ENCODE results near the gene CLRN1.
A peak's percentile ranks its signal among the peaks of the same experiment; 100 is the strongest.

Gene CLRN1

DNA sequence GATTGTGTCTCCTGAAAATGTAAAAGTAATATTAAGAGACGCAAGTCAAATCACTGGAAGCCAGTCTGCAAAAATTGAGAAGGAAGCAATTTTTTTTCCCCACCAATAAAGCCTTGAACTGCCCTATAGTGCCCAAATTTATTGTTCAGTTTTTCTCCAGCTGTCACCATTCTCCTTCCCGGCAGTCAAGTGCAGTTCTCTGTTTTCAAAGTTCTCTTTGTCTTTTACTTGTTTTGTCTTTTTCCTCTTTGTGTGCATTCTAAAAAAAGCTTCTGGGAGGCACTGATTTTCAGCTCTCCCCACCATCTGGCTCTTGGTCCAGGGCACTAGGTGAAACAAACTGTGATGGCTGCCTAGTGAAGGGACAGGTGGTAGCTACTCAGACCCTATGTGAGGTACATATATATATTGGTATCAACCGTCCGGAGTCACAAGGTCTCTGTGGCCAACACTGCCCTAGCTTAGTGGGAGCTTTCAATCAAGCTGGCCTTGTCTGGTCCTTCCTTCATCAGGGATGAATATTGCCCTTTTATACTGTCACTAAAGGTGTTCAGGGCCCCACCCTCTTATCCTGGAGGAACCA lies 6.1 kb upstream of the CLRN1 start:
- no peak for DNase-seq (ENCODE audit: extremely low read depth in 1 of 2, low read depth in 1 of 2)

DNA sequence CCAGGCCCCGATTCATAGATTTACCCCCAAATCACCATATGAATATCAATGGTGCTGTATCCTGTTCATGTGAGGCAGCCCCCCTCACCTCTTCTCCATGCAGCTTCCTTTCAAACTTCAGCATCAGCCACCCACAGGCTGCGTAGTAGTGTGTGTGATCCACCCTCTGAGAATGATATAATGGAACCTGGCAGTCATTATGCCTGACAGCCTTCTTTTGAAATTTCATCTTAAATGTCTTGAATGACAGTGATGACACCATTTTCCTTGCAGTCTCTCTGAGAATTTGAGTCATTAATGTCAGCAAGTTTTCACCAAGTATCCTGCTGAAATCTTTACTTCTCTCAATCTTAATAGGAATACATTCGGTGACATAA lies 3.5 kb upstream of the CLRN1 start:
- DNase-seq (ENCODE audit: extremely low read depth in 1 of 2, low read depth in 1 of 2), result peak in 1 of 2 donors; percentile 25

DNA sequence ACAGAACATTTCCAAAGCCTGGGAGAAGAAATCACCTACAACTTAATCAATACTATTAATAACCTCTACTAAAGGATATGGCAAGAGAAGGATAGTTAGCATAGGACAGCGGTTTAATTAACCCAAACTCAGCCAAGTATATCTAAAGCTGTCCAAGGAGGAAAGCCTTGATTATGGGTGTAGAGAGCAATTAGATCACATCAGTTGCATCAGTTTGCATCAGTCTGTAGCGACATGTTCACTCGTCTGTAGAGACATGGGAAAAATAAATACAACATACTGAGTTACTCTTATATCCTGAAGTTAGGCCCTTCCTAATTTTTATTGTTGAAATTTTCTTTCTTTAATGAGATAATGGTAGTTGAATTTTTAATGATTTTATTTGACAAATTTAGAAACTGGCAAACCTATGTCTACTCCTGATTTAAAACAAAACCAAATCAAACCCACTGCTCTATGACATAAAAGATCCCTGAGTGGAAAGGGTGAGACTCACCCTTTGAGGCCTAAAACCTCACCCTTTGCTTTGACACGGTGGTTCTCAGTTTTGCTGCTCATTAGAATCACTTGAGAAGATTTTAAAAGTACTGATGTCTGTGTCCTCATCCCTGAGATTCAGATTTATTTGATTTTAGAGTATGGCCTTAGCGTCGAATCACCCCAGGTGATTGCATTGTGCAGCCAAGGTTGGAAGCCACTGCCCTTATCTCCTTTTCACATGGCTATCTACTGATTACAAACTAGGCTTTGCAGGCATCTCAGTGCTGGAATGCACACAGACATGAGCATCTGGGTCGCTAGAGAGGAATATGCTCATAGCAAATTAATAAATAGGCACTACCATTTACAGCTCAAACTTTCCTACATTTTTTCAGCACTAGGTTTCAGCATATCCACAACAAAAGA lies 2.8 kb upstream of the CLRN1 start:
- no peak for DNase-seq (ENCODE audit: extremely low read depth in 1 of 2, low read depth in 1 of 2)

DNA sequence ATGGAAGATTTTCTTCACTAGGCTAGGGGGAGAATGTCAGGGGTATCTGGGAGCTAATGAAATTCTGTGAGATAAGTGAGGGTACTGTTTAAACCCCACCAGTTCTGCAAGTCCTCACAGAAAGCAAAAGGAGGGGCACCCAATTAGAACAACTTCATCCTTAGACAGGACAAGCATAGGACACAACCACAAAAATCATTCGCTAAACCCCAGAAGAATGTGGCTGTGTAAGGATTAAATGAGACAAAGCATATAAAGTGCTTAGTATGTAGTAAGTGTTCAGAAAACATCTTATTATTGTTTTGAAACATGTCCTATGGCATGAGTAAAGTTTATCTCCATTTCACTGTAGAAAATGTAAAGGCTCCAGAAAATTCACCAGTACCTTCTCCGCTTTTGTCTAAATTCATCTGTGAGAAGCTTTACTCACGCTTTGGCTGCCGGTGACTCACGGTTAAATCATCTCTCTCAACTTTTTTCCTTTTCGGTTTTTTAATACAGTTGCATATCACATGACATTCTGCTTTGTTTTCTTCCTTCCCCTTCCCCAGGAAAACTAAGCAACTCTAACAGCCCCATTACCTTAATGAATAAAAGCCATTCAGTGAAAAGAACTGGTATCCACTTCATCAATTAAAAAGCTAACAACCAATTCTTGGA lies 1.7 kb downstream of the CLRN1 start:
- no peak for DNase-seq (ENCODE audit: extremely low read depth in 1 of 2, low read depth in 1 of 2)

DNA sequence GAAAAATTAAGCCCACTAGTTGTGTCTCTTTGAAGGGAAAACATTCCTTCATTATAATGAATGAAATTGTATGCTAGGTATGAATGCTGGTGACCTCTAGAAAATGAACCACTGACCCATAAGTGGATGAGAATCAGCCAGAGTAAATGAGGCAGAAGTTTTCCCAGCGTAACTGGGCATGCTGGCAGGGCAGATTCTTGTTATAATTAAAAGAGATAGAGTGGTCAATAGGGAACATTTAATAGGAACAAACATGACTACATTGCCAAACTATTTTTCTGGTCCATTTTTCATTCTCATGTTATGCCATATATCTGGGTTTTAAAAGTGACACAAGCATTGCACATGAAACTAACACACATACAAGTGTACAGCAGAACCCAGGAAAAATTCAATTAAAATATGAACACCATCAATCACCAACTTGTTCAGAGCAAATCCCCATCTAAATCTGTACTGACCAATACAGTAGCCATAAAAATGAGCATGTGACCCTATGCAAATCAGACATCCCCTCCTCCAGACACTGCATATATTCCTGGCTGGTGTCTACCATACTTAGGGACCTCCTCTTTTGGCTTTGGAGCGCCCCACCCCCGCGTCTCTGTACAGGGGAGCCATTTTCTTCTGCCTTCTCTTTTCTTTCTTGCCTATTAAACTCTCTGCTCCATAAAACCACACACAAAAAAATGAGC lies 4.0 kb downstream of the CLRN1 start:
- DNase-seq (ENCODE audit: extremely low read depth in 1 of 2, low read depth in 1 of 2), result no peak

DNA sequence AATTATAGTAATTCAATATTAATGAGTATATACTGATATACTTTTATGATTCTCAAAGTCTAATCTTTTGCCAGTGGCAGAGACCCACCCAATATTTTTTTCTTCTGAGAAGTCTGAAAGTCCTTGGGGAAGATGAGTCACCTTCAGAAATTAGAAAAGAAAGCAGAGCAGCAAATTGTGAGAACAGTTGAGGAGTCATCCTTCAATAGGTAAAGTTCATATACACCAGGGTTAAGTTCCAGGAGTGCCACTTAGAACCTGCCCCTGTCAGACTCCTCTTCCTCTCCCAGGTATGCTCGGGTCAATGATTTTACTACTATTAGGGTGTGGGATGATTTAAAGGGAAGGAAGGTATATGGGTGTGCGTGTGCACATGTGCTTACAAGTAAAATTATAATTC lies 7.1 kb downstream of the CLRN1 start:
- DNase-seq (ENCODE audit: extremely low read depth in 1 of 2, low read depth in 1 of 2), result no peak

DNA sequence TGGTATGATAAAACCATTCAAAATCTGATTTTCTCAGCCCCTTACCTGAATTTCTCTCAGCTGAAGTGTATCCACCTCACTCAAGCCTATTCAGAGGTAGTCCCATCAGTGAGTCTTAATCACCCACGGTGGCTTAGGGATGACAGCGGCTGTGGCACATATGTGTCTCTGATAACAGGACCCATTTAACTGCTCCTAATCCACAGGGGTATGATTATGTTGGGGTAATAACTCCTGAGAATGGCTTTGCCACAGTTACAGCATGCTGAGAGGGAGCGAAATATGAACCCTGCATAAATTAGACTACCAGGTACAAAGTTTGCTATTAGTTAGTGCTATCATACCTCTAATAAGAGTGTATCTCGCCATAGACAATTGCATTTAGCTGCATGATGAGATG lies 10.6 kb downstream of the CLRN1 start:
- DNase-seq (ENCODE audit: extremely low read depth in 1 of 2, low read depth in 1 of 2), result no peak

DNA sequence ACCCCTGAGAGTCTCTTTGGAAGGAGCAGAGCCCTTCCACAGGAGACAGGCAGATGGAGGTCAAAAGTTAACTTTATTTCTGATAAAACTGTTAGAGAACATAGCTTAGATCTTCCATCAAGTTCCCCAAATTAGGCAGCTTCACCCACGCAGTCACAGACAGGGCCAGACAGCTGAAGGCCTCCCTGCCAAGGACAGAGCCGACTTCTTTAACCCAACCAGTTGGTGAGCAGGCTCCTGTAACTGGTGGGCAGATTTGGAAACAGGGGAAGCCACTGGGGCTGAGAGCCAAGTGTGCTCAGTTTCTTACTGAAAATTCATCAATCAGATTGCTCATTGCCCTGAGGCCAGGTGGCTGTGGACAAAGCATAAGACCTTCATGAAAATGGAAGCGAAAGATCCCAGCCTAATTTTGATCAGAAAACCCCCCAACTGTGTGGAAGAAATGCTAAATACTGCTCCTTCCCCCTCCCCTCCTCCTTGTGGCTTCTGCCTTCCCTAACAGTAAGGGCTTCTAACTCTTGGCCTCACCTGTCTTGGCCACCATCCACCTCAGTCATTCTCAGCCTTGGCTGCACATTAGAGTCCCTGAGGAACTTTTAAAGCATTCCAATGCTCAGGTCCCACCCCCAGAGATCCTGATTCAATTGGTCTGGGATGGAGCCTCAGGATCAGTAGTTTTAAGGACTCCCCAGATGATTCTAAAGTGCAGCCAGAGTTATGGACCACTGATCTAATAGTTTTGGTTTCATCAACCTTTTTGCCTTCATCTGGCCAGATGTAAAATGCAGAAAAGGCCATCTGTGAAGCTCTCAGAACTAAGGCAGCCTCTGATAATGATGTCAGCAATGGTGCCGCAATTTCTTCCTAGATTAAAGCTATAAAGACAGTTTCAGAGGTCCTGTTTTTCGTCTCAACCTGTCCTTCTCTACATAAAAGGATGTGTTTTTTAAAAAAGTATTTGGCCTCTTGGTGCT lies 11.5 kb downstream of the CLRN1 start:
- DNase-seq (ENCODE audit: extremely low read depth in 1 of 2, low read depth in 1 of 2), result no peak

DNA sequence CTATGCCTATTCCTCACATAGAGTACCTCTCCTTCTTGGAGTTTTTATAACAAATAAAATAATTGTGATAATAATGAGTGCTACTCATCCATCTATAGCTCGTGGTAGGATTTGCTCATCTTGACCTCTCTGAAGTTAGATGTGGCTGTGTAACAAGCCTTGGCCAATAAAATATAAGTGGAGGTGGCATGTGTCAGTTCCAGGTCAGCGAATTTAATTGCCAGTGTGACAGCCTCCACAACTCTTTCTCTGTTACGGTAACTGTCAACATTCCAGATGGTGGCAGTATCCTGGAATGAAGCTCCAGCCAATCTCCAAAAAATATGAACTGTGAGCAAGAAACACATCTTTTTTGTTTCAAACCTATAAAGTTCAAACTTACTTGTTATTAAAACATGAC lies 13.8 kb downstream of the CLRN1 start:
- no peak for DNase-seq (ENCODE audit: extremely low read depth in 1 of 2, low read depth in 1 of 2)

DNA sequence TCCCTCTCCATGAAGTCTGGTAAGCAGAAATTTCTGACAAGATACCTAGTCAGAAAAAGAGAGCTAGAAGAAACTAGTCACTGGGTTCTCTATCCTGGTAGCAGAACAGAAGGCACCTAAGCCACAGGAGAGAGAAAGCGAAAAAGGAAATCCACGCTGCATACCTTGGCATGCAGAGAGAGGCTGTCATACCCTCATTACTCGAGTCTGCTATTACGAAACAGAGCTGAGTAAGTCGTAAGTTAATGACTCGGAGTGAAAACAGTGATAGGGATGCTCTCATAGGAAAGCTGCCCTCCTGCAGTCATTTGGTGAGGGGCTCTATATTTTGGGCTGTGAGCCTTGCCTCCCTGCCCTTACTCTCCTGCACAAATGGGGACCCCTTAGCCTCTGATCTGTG lies 16.2 kb downstream of the CLRN1 start:
- DNase-seq (ENCODE audit: extremely low read depth in 1 of 2, low read depth in 1 of 2), result no peak

DNA sequence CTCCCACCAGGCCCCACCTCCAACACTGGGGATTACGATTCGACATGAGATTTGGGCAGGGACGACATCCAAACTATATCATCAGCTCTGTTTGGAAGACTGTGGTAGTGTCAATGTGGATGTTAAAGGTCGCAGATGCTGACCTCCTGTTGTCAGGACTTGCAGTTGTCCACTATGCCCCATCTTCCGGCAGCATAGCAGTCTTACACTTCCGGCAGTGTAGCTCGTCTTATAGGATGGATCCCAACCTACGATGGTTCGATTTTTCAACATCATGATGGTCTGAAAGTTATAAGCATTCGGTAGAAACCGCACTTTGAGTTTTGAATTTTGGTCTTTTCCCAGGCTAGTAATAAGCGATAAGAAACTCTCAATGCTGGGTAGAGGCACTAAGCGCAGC lies 20.6 kb downstream of the CLRN1 start:
- DNase-seq (ENCODE audit: extremely low read depth in 1 of 2, low read depth in 1 of 2), result no peak

DNA sequence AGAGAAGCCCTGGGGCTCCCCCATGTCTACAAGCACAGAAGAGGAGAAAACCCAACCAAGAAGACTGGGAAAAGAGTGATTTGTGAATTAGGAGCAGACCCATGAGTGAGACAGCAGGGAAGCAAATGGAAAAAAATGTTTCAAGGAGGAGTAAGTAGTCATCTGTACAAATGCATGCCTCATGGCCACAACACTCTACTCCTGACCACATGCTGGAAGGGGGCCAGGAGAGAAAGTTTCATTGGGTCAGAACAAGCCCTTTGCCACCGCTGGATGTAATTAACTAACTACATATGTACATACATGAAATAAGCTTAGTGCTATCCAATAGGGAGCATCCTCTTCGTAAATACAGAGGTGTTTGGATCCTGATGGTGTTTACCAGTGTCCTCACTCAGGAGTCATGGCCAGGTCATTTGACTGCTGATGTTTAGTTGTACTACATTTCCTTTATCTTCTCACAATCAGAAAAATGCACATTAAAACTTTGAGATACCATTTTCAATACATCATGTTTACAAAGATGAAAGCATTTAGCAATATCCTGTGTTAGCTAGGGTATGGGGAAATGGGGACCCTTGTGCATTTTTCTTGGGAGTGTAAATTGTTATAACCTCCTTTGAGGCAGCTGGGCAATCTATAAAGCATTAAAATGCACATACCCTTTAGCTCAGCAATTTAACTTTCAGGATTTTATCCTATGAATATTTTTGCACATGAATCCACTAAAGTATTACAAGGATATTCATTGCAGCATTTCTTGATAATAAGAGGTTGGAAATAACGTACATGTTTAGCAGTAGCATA lies 27.1 kb downstream of the CLRN1 start:
- no peak for DNase-seq (ENCODE audit: extremely low read depth in 1 of 2, low read depth in 1 of 2)

DNA sequence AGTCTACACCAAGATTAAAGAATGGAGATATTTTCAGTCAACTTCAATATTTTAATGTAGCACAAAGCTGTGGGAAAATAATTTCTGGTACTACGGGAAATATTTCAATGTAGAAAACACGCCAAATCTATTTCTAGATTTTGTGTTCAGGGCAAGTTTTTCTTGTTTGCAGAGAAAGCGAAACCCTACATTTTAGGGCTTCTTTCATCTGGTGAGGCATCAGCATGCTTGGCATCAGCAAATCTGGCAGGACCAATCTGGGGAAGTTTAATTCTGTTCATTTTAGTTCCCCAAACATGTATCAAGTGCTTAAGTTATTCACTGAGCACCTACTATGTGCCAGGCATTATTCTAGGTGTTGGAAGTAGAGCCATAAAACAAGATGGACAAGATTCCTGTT lies 30.3 kb downstream of the CLRN1 start:
- no peak for DNase-seq (ENCODE audit: extremely low read depth in 1 of 2, low read depth in 1 of 2)

DNA sequence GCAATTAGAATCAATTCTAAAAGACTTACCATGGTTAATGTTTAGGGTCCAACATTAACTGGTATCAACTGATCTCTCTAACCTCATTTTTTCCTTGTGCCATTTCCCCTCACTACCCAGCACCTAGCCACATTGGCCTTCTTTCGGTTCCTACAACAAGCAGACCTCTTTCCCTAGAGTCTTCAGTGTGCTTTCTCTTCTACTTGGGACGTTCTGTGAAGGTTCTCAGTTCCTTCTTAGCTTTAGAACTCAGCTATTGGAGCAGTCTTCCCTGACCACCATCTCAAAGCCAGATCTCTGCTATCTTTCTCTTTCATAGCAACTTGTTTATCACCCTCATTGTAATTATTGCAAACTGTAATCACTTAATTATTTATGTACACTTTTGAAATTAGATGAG lies 35.8 kb downstream of the CLRN1 start:
- DNase-seq (ENCODE audit: extremely low read depth in 1 of 2, low read depth in 1 of 2), result no peak

DNA sequence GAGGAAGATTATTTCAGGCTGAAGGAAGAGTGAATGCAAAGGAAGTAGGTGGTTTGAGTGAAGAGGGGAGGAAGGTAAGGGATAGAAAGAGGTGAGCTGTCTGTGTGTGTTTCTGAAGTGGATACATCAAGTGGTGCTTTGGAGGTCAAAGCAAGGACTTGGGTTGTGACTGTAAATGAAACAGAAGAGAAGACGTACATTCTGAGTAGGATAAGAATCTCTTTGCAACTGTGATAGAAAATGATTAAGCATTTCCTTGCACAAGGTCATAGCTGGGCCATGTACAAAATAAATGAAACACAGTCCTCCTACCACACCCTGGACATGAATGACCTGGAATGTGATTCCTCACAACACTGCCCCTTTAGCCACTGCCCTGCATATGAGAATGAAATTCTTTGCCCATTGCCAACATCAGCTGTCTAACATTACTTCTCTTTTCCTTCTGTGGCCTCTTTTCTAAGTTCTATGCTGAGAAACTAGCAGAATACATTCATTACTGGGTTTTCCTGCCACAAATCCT lies 39.0 kb downstream of the CLRN1 start:
- no peak for DNase-seq (ENCODE audit: extremely low read depth in 1 of 2, low read depth in 1 of 2)

DNA sequence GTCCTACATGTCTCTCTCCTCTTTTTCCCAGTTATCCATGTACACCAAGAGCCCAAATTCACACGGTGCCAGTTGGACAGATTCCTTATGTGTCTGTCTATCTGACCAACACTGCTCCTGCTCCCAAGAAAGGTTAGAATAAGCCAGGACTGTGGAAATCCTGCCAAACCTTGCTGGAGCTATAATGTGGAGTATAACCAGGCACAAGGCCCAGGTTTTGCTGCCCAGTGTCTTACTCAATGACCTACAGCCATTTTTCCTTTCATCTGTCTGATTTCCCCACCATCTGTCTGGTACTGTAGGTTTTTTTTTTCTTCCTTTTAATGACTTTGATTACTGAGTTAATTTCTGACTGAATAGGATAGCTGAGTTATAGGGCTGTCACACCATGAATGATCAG lies 40.8 kb downstream of the CLRN1 start:
- DNase-seq (ENCODE audit: extremely low read depth in 1 of 2, low read depth in 1 of 2), result no peak

DNA sequence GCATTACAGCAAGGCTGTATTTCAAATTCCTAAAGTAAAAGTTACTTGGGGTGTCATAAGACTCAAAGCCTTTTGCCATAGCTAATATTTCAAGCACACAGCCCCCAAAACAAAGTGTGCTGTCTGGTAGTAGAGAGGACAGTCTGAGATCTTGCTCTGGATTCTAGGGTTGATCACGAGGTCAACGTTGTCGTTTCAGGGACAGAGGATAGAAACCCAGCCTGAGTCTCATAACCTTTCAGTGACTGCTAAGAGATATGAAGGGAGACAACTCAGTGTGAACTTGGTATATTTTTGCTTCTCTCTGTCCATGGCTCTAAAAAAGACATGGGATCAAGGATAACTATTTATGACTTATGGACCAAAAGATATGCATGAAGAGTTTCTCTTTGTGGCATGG lies 41.7 kb downstream of the CLRN1 start:
- DNase-seq (ENCODE audit: extremely low read depth in 1 of 2, low read depth in 1 of 2), result no peak

DNA sequence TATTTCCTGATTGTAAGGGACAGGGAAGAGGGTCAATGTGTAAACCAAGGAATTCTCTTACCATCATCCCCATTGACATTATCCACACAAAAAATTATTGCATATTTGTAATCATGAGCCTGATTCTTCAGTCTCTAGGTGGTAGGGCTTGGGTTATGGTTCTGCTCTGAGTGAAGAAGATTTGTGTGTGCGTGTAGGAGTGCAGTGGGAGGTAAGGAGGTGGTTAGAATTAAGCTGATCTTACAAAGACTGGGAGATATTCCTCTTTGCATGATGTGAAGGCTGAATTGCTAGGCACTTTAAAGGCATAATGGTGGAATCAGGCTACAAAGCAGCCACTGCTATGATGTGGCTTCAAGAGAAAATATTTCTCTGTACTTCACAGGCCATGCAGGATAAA lies 44.3 kb downstream of the CLRN1 start:
- no peak for DNase-seq (ENCODE audit: extremely low read depth in 1 of 2, low read depth in 1 of 2)

DNA sequence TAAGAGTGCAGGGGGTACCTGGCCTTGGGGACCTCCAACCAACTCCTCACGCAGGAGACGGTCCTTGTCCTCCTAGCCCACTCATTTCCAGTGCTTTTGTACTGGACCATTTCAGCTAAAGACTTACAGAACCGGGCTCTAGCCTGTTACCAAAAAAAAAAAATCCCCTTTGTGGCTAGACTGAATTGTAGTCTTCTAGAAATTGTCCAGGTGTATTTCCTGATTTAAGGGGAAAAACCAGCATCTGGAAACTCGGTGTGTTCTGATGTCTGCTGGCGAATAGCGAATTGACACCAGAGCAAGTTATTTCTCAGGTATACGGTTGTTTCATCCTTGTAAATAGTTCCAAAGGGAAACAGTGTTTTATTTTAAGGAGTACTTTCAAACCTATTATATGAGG lies 46.2 kb downstream of the CLRN1 start:
- DNase-seq (ENCODE audit: extremely low read depth in 1 of 2, low read depth in 1 of 2), result no peak
